Measurements from ENCODE around the gene AMHR2. TPM values are rescaled to one million over a fixed set of nuclear protein-coding genes. Genes with fewer than 3 reads are reported as not detected.

The AMHR2 gene
- total and polyA plus RNA-seq, 9 of the 15 experiments (the other 6 are each of a cell fraction or from before 2014, with no cell fraction given), result 8.9 to 49.7 (median 19.3) TPM

- TF ChIP-seq, protein P1, sequence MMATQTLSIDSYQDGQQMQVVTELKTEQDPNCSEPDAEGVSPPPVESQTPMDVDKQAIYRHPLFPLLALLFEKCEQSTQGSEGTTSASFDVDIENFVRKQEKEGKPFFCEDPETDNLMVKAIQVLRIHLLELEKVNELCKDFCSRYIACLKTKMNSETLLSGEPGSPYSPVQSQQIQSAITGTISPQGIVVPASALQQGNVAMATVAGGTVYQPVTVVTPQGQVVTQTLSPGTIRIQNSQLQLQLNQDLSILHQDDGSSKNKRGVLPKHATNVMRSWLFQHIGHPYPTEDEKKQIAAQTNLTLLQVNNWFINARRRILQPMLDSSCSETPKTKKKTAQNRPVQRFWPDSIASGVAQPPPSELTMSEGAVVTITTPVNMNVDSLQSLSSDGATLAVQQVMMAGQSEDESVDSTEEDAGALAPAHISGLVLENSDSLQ (IDR thresholded peaks at IDR 0.05), result peak; percentile 100
- no peak; the same call in 1 of the 2 replicates for TF ChIP-seq ZNF263 (CRISPR knock-in tag; IDR thresholded peaks at IDR 0.05; ENCODE audit: borderline replicate concordance)
- TF ChIP-seq CHD2 (IDR thresholded peaks at IDR 0.05; ENCODE audit: low read depth, low read length), result peak; percentile 93
- peak; percentile 86 for TF ChIP-seq EP400 (IDR thresholded peaks at IDR 0.05)
- peak; percentile 95 to 97 for TF ChIP-seq FOXK2 (conservative IDR thresholded peaks at IDR 0.05 in 1 of 2, IDR thresholded peaks at IDR 0.05 in 1 of 2; ENCODE audit: low read depth in 2 of 2)
- peak; percentile 93 for TF ChIP-seq NFYB (IDR thresholded peaks at IDR 0.05; ENCODE audit: extremely low read depth, insufficient read length)
- TF ChIP-seq DNMT1 (IDR thresholded peaks at IDR 0.05), result no peak
- peak; percentile 83 for TF ChIP-seq KDM5B (IDR thresholded peaks at IDR 0.05; ENCODE audit: insufficient replicate concordance, low read depth, low read length)
- TF ChIP-seq GABPB2 (CRISPR knock-in tag; conservative IDR thresholded peaks at IDR 0.05), result no peak
- TF ChIP-seq SRF (CRISPR knock-in tag; IDR thresholded peaks at IDR 0.05), result peak in 1 of 2 experiments; percentile 12; a peak in 1 of 4 replicates
- peak; percentile 92 for TF ChIP-seq THAP12 (CRISPR knock-in tag; IDR thresholded peaks at IDR 0.05)
- TF ChIP-seq NEUROD1 (IDR thresholded peaks at IDR 0.05; ENCODE audit: borderline replicate concordance, low read depth, low read length, partially characterized antibody), result peak; percentile 99
- TF ChIP-seq TBP (optimal IDR thresholded peaks at IDR 0.05; ENCODE audit: low read depth, low read length), result peak; percentile 89
- peak; percentile 100 for TF ChIP-seq MBD2 (IDR thresholded peaks at IDR 0.05; ENCODE audit: borderline replicate concordance, low read depth)
- no peak for TF ChIP-seq XRCC5 (IDR thresholded peaks at IDR 0.05; ENCODE audit: low read depth, low read length)
- TF ChIP-seq SPI1 (IDR thresholded peaks at IDR 0.05; ENCODE audit: borderline replicate concordance, low read depth, low read length), result peak; percentile 30; the same call in 1 of the 2 replicates
- TF ChIP-seq HSF4 (CRISPR knock-in tag; IDR thresholded peaks at IDR 0.05; ENCODE audit: borderline replicate concordance), result no peak
- TF ChIP-seq STAG1 (CRISPR knock-in tag; IDR thresholded peaks at IDR 0.05; ENCODE audit: borderline replicate concordance), result no peak
- TF ChIP-seq PTTG1 (tag; IDR thresholded peaks at IDR 0.05; ENCODE audit: low read depth), result no peak
- 0 out of 2 replicates have a peak, but pooled peaks have one; percentile 4 for TF ChIP-seq MAFF (IDR thresholded peaks at IDR 0.05; ENCODE audit: low read length)
- peak; percentile 79 for TF ChIP-seq ELF2 (CRISPR knock-in tag; IDR thresholded peaks at IDR 0.05)
- TF ChIP-seq CXXC5 (CRISPR knock-in tag; IDR thresholded peaks at IDR 0.05), result peak; percentile 80
- peak in 1 of 2 experiments; percentile 100; a peak in 2 of 4 replicates for TF ChIP-seq MLLT1 (IDR thresholded peaks at IDR 0.05)
- 0 out of 2 replicates have a peak, but pooled peaks have one; percentile 57 for TF ChIP-seq TAF7 (tag; IDR thresholded peaks at IDR 0.05)
Observed at GRCh38 chr12:53379389-53380103, 44.1 kb upstream of the AMHR2 start (continued).

Measured in K562 (cell line).